Nephron progenitor cell (in vitro differentiated cells): ENCODE data around the gene SPEM3.

Source experiments
- DNase-seq: peaks from one replicate; pipeline ENCODE4 v3.0.0; 2021
- H3K27ac Mint-ChIP-seq: 2 replicates; pipeline ENCODE4 v1.8.0; 2021; ENCODE audit warnings: mild to moderate bottlenecking, moderate library complexity, mixed read lengths
- H3K27me3 Mint-ChIP-seq: 2 replicates; pipeline ENCODE4 v1.8.0; 2021; ENCODE audit warnings: mild to moderate bottlenecking, low read depth, mixed read lengths; ENCODE audit not compliant: poor library complexity
- H3K36me3 Mint-ChIP-seq: 2 replicates; pipeline ENCODE4 v1.8.0; 2021; ENCODE audit warnings: low read depth, mixed read lengths
- H3K4me1 Mint-ChIP-seq: 2 replicates; pipeline ENCODE4 v1.8.0; 2021; ENCODE audit warnings: mixed read lengths
- H3K4me3 Mint-ChIP-seq: 2 replicates; pipeline ENCODE4 v1.8.0; 2021; ENCODE audit warnings: mild to moderate bottlenecking, moderate library complexity, mixed read lengths
- H3K9me3 Mint-ChIP-seq: 2 replicates; pipeline ENCODE4 v1.8.0; 2021; ENCODE audit warnings: mild to moderate bottlenecking, moderate library complexity, mixed read lengths
- CTCF ChIP-seq: fragments of 200-600 bp; sonication (generic); IDR thresholded peaks from 2 replicates; pipeline ENCODE4 v1.5.0; 2021; ENCODE audit warnings: antibody characterized with exemption

The SPEM3 gene

GRCh38 chr17:7406235-7406825 is 22.3 kb upstream of the SPEM3 start:
- peaks cover 2% of the 10 kb centered on the region for H3K27me3 Mint-ChIP-seq
- peaks cover 24% of the 10 kb centered on the region for H3K36me3 Mint-ChIP-seq
- H3K27ac Mint-ChIP-seq: peak overlapping the region; percentile 37
- H3K9me3 Mint-ChIP-seq: no peaks in the 10 kb centered on the region
- H3K4me1 Mint-ChIP-seq: peaks cover 42% of the 10 kb centered on the region
- DNase-seq: no peak
- no peak for TF ChIP-seq CTCF
- H3K4me3 Mint-ChIP-seq: peak overlapping the region; percentile 94

- H3K27ac Mint-ChIP-seq: no peak overlapping the region
- H3K27me3 Mint-ChIP-seq: peaks cover 2% of the 10 kb centered on the region
- H3K4me3 Mint-ChIP-seq: peak overlapping the region; percentile 48
Measured at GRCh38 chr17:7407082-7407481, 21.6 kb upstream of the SPEM3 start.

GRCh38 chr17:7407485-7408251 is 21.0 kb upstream of the SPEM3 start, which contains the start of gene NLGN2:
TSS of gene NLGN2 (plus strand) at chr17:7407845. CDS start at chr17:7408256, 411 bp downstream.
- peak within 1 kb of the TSS; percentile 48 for H3K4me3 Mint-ChIP-seq
- no peak within 1 kb of the TSS for H3K27ac Mint-ChIP-seq
- H3K9me3 Mint-ChIP-seq: no peaks in the 10 kb centered on the region

More at GRCh38 chr17:7407082-7407481, 21.6 kb upstream of the SPEM3 start:
- DNase-seq: no peak
- Mint-ChIP-seq H3K9me3 (no peaks in the 10 kb centered on the region), H3K36me3 (peaks cover 20% of the 10 kb centered on the region), H3K4me1 (peaks cover 39% of the 10 kb centered on the region)
- no peak for TF ChIP-seq CTCF

GRCh38 chr17:7408252-7408727 is 20.4 kb upstream of the SPEM3 start:
- no peak for TF ChIP-seq CTCF
- Mint-ChIP-seq H3K4me3 (no peak overlapping the region), H3K9me3 (no peaks in the 10 kb centered on the region), H3K4me1 (peaks cover 43% of the 10 kb centered on the region), H3K36me3 (peaks cover 23% of the 10 kb centered on the region), H3K27ac (no peak overlapping the region), H3K27me3 (peaks cover 2% of the 10 kb centered on the region)
- DNase-seq: no peak

More at GRCh38 chr17:7407485-7408251, 21.0 kb upstream of the SPEM3 start, which contains the start of gene NLGN2:
- Mint-ChIP-seq H3K36me3 (peaks cover 23% of the 10 kb centered on the region), H3K27me3 (peaks cover 2% of the 10 kb centered on the region), H3K4me1 (peaks cover 43% of the 10 kb centered on the region)
- no peak for TF ChIP-seq CTCF
- DNase-seq: no peak

- H3K27ac Mint-ChIP-seq: peak overlapping the region; percentile 72
- no peaks in the 10 kb centered on the region for H3K9me3 Mint-ChIP-seq
- DNase-seq: no peak
- H3K4me3 Mint-ChIP-seq: no peak overlapping the region
- peaks cover 23% of the 10 kb centered on the region for H3K36me3 Mint-ChIP-seq
- peaks cover 2% of the 10 kb centered on the region for H3K27me3 Mint-ChIP-seq
- no peak for TF ChIP-seq CTCF
- H3K4me1 Mint-ChIP-seq: peaks cover 44% of the 10 kb centered on the region
Measured at GRCh38 chr17:7408863-7409262, 19.8 kb upstream of the SPEM3 start.
